Mammary epithelial cell (primary cell): Measurements from ENCODE around the gene LGR4.

Experiments
- EZH2 ChIP-seq: IDR thresholded peaks from 2 replicates; pipeline ENCODE4 v1.6.1; 2012; ENCODE audit warnings: low read length, inconsistent platforms, borderline replicate concordance
- TF ChIP-seq, protein P1 (sequence below), 2 donors: IDR thresholded peaks in 1 of 2; conservative IDR thresholded peaks in 1 of 2; 2 replicates each; pipeline ENCODE4 v1.5.1; 2011 to 2012; ENCODE audit warnings: inconsistent platforms in 2 of 2, low read length in 2 of 2, mild to moderate bottlenecking in 2 of 2, control low read depth in 1 of 2, low read depth in 1 of 2; ENCODE audit not compliant: insufficient read depth in 1 of 2; ENCODE audit errors: extremely low read depth in 1 of 2

- TF ChIP-seq, protein P1, sequence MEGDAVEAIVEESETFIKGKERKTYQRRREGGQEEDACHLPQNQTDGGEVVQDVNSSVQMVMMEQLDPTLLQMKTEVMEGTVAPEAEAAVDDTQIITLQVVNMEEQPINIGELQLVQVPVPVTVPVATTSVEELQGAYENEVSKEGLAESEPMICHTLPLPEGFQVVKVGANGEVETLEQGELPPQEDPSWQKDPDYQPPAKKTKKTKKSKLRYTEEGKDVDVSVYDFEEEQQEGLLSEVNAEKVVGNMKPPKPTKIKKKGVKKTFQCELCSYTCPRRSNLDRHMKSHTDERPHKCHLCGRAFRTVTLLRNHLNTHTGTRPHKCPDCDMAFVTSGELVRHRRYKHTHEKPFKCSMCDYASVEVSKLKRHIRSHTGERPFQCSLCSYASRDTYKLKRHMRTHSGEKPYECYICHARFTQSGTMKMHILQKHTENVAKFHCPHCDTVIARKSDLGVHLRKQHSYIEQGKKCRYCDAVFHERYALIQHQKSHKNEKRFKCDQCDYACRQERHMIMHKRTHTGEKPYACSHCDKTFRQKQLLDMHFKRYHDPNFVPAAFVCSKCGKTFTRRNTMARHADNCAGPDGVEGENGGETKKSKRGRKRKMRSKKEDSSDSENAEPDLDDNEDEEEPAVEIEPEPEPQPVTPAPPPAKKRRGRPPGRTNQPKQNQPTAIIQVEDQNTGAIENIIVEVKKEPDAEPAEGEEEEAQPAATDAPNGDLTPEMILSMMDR (conservative IDR thresholded peaks at IDR 0.05 in 1 of 2, IDR thresholded peaks at IDR 0.05 in 1 of 2; ENCODE audit: extremely low read depth in 1 of 2, insufficient read depth in 1 of 2, low read depth in 1 of 2, low read length in 2 of 2): no peak
- TF ChIP-seq EZH2: no peak
Measured at GRCh38 chr11:27518518-27518917, 45.9 kb upstream of the LGR4 start.
